ENCODE results near the gene MTHFD2L. TPM values are rescaled to one million over a fixed set of nuclear protein-coding genes. Genes with fewer than 3 reads are reported as not detected.
"Not testable (repeated sequence)": the region's sequence is repeated elsewhere in the genome, so short reads cannot be mapped to it uniquely, and the experiment has no call there.

Gene MTHFD2L
- total RNA-seq, 1 experiment from 2014 or later = 9.4 TPM

DNA sequence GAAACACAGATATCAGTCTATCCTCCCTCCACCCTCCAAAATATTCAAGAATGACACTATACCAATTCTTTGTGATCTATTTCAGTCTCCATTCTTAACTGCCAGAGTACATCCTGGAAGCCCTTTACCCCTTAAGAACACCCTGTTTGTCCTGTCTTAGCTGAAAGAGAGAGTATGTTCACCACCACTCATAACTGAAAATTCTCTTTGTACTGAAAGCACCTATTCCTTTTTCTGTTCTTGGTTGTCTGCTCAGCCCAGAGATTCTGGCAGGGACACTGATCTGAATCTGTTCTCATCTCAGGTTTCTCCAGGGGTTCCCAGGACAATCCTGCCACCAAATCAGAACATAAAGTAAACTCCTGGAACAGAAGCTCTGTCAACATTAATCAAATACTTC lies 181.6 kb downstream of the MTHFD2L start (continued):
- TF ChIP-seq, protein P1, sequence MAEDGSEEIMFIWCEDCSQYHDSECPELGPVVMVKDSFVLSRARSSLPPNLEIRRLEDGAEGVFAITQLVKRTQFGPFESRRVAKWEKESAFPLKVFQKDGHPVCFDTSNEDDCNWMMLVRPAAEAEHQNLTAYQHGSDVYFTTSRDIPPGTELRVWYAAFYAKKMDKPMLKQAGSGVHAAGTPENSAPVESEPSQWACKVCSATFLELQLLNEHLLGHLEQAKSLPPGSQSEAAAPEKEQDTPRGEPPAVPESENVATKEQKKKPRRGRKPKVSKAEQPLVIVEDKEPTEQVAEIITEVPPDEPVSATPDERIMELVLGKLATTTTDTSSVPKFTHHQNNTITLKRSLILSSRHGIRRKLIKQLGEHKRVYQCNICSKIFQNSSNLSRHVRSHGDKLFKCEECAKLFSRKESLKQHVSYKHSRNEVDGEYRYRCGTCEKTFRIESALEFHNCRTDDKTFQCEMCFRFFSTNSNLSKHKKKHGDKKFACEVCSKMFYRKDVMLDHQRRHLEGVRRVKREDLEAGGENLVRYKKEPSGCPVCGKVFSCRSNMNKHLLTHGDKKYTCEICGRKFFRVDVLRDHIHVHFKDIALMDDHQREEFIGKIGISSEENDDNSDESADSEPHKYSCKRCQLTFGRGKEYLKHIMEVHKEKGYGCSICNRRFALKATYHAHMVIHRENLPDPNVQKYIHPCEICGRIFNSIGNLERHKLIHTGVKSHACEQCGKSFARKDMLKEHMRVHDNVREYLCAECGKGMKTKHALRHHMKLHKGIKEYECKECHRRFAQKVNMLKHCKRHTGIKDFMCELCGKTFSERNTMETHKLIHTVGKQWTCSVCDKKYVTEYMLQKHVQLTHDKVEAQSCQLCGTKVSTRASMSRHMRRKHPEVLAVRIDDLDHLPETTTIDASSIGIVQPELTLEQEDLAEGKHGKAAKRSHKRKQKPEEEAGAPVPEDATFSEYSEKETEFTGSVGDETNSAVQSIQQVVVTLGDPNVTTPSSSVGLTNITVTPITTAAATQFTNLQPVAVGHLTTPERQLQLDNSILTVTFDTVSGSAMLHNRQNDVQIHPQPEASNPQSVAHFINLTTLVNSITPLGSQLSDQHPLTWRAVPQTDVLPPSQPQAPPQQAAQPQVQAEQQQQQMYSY (CRISPR knock-in tag; IDR thresholded peaks at IDR 0.05) = no peak
- TF ChIP-seq NR1H2 (CRISPR knock-in tag; IDR thresholded peaks at IDR 0.05) = no peak
- TF ChIP-seq ZNF317 (CRISPR knock-in tag; IDR thresholded peaks at IDR 0.05; ENCODE audit: borderline replicate concordance, low read depth) = no peak
- TF ChIP-seq, protein P2, sequence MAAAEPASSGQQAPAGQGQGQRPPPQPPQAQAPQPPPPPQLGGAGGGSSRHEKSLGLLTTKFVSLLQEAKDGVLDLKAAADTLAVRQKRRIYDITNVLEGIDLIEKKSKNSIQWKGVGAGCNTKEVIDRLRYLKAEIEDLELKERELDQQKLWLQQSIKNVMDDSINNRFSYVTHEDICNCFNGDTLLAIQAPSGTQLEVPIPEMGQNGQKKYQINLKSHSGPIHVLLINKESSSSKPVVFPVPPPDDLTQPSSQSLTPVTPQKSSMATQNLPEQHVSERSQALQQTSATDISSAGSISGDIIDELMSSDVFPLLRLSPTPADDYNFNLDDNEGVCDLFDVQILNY (CRISPR knock-in tag; IDR thresholded peaks at IDR 0.05) = no peak
- TF ChIP-seq, protein P3, sequence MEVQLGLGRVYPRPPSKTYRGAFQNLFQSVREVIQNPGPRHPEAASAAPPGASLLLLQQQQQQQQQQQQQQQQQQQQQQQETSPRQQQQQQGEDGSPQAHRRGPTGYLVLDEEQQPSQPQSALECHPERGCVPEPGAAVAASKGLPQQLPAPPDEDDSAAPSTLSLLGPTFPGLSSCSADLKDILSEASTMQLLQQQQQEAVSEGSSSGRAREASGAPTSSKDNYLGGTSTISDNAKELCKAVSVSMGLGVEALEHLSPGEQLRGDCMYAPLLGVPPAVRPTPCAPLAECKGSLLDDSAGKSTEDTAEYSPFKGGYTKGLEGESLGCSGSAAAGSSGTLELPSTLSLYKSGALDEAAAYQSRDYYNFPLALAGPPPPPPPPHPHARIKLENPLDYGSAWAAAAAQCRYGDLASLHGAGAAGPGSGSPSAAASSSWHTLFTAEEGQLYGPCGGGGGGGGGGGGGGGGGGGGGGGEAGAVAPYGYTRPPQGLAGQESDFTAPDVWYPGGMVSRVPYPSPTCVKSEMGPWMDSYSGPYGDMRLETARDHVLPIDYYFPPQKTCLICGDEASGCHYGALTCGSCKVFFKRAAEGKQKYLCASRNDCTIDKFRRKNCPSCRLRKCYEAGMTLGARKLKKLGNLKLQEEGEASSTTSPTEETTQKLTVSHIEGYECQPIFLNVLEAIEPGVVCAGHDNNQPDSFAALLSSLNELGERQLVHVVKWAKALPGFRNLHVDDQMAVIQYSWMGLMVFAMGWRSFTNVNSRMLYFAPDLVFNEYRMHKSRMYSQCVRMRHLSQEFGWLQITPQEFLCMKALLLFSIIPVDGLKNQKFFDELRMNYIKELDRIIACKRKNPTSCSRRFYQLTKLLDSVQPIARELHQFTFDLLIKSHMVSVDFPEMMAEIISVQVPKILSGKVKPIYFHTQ (CRISPR knock-in tag; IDR thresholded peaks at IDR 0.05) = no peak

DNA sequence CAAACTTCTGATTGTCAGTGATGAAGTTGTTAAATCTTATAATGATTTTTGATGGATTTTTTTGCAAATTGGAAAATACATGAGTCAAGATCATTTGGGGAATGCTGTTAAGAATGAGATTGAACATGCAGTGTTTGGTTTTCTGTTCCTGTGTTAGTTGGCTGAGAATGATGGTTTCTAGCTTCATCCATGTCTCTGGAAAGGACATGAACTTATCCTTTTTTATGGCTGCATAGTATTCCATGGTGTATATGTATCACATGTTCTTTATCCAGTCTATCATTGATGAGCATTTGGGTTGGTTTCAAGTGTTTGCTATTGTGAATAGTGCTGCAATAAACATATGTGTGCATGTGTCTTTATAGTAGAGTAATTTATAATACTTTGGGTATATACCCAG lies 182.5 kb downstream of the MTHFD2L start:
- POLR2A ChIA-PET; H3K27me3 Mint-ChIP-seq (ENCODE audit: low read depth); H3K27ac Mint-ChIP-seq; DNase-seq (ENCODE audit: low spot score); CTCF ChIA-PET; ATAC-seq; H3K4me1 Mint-ChIP-seq; H3K4me3 Mint-ChIP-seq: not testable (repeated sequence)
- peaks cover 39% of the 10 kb centered on the region for H3K36me3 Mint-ChIP-seq
- peaks cover 54% of the 10 kb centered on the region for H3K9me3 Mint-ChIP-seq

DNA sequence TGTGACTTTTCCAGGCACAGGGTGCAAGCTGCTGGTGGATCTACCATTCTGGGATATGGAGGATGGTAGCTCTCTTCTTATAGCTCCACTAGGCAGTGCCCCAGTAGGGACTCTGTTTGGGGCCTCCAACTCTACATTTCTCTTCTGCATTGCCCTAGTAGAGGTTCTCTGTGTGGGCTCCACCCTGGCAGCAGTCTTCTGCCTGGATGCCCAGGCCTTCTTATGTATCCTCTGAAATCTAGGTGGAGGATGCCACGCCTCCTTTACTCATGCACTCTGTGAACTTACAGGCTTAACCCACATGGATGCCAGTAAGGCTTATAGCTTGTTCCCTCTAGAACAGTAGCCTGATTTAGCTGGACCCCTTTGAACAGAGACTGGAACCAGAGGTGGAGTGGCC lies 186.1 kb downstream of the MTHFD2L start:
- ChIA-PET POLR2A (no interaction called here), CTCF (no interaction called here)
- Mint-ChIP-seq H3K27me3 (ENCODE audit: low read depth) (no peaks in the 10 kb centered on the region), H3K9me3 (peaks cover 56% of the 10 kb centered on the region), H3K4me1 (no peaks in the 10 kb centered on the region), H3K27ac (no peak overlapping the region), H3K36me3 (peaks cover 41% of the 10 kb centered on the region), H3K4me3 (no peak overlapping the region)
- no peak for ATAC-seq
- DNase-seq (ENCODE audit: low spot score) = no peak
- TF ChIP-seq, protein P4, sequence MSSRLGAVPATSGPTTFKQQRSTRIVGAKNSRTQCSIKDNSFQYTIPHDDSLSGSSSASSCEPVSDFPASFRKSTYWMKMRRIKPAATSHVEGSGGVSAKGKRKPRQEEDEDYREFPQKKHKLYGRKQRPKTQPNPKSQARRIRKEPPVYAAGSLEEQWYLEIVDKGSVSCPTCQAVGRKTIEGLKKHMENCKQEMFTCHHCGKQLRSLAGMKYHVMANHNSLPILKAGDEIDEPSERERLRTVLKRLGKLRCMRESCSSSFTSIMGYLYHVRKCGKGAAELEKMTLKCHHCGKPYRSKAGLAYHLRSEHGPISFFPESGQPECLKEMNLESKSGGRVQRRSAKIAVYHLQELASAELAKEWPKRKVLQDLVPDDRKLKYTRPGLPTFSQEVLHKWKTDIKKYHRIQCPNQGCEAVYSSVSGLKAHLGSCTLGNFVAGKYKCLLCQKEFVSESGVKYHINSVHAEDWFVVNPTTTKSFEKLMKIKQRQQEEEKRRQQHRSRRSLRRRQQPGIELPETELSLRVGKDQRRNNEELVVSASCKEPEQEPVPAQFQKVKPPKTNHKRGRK (CRISPR knock-in tag; IDR thresholded peaks at IDR 0.05; ENCODE audit: borderline replicate concordance) = no peak
- TF ChIP-seq ZNF671 (CRISPR knock-in tag; IDR thresholded peaks at IDR 0.05) = no peak
- TF ChIP-seq CBFB (CRISPR knock-in tag; IDR thresholded peaks at IDR 0.05; ENCODE audit: low read depth) = no peak
- TF ChIP-seq, protein P5, sequence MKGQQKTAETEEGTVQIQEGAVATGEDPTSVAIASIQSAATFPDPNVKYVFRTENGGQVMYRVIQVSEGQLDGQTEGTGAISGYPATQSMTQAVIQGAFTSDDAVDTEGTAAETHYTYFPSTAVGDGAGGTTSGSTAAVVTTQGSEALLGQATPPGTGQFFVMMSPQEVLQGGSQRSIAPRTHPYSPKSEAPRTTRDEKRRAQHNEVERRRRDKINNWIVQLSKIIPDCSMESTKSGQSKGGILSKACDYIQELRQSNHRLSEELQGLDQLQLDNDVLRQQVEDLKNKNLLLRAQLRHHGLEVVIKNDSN (CRISPR knock-in tag; IDR thresholded peaks at IDR 0.05) = no peak
- TF ChIP-seq, protein P6, sequence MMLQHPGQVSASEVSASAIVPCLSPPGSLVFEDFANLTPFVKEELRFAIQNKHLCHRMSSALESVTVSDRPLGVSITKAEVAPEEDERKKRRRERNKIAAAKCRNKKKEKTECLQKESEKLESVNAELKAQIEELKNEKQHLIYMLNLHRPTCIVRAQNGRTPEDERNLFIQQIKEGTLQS (CRISPR knock-in tag; conservative IDR thresholded peaks at IDR 0.05) = no peak
- TF ChIP-seq, protein P7, sequence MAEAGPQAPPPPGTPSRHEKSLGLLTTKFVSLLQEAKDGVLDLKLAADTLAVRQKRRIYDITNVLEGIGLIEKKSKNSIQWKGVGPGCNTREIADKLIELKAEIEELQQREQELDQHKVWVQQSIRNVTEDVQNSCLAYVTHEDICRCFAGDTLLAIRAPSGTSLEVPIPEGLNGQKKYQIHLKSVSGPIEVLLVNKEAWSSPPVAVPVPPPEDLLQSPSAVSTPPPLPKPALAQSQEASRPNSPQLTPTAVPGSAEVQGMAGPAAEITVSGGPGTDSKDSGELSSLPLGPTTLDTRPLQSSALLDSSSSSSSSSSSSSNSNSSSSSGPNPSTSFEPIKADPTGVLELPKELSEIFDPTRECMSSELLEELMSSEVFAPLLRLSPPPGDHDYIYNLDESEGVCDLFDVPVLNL (CRISPR knock-in tag; IDR thresholded peaks at IDR 0.05; ENCODE audit: borderline replicate concordance, low read depth) = no peak
- TF ChIP-seq GABPB1 (CRISPR knock-in tag; IDR thresholded peaks at IDR 0.05) = no peak
- no peak for TF ChIP-seq ZNF263 (CRISPR knock-in tag; IDR thresholded peaks at IDR 0.05; ENCODE audit: low read depth)
- TF ChIP-seq, protein P2 (CRISPR knock-in tag; IDR thresholded peaks at IDR 0.05) = no peak
- no peak for TF ChIP-seq FOXK1 (CRISPR knock-in tag; IDR thresholded peaks at IDR 0.05)
- TF ChIP-seq ETV6 (CRISPR knock-in tag; IDR thresholded peaks at IDR 0.05) = no peak
- TF ChIP-seq ZNF416 (CRISPR knock-in tag; IDR thresholded peaks at IDR 0.05) = no peak
- TF ChIP-seq, protein P8, sequence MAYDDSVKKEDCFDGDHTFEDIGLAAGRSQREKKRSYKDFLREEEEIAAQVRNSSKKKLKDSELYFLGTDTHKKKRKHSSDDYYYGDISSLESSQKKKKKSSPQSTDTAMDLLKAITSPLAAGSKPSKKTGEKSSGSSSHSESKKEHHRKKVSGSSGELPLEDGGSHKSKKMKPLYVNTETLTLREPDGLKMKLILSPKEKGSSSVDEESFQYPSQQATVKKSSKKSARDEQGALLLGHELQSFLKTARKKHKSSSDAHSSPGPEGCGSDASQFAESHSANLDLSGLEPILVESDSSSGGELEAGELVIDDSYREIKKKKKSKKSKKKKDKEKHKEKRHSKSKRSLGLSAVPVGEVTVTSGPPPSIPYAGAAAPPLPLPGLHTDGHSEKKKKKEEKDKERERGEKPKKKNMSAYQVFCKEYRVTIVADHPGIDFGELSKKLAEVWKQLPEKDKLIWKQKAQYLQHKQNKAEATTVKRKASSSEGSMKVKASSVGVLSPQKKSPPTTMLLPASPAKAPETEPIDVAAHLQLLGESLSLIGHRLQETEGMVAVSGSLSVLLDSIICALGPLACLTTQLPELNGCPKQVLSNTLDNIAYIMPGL (CRISPR knock-in tag; IDR thresholded peaks at IDR 0.05) = no peak
